Thyroid gland (tissue), 4 donors: Measurements from ENCODE around the gene OMP. TPM values are rescaled to one million over a fixed set of nuclear protein-coding genes. Genes with fewer than 3 reads are reported as not detected.
"Not testable (repeated sequence)": the region's sequence is repeated elsewhere in the genome, so short reads cannot be mapped to it uniquely, and the experiment has no call there.

Experiments
- DNase-seq, 2 donors: peaks; one replicate each; pipeline ENCODE4 v3.0.0-alpha.2; 2019
- H3K27ac ChIP-seq, 3 donors: fragments of 200-600 bp; sonication (generic); 1 replicate in 2 of 3; 2 replicates in 1 of 3; pipeline ENCODE4 v1.5.1; 2016 to 2019; ENCODE audit warnings: mild to moderate bottlenecking in 1 of 3, moderate library complexity in 1 of 3
- H3K27me3 ChIP-seq: fragments of 200-600 bp; sonication (generic); one replicate; pipeline ENCODE4 v1.5.1; 2019
- H3K36me3 ChIP-seq, 2 donors: fragments of 200-600 bp; sonication (generic); one replicate each; pipeline ENCODE4 v1.5.1; 2016 to 2019
- H3K4me1 ChIP-seq, 2 donors: fragments of 200-600 bp; sonication (generic); one replicate each; pipeline ENCODE4 v1.5.1; 2017 to 2019
- H3K4me3 ChIP-seq, 3 donors: fragments of 200-600 bp; sonication (generic); replicated peaks in 1 of 3; 1 replicate in 2 of 3; 2 replicates in 1 of 3; pipeline ENCODE4 v1.5.1; 2016; ENCODE audit warnings: mild to moderate bottlenecking in 1 of 3
- H3K9me3 ChIP-seq: fragments of 200-600 bp; sonication (generic); one replicate; pipeline ENCODE4 v1.5.1; 2017
- CTCF ChIP-seq, 6 experiments: fragments of 200-600 bp in 3 of 6; fragments of 450-650 bp in 3 of 6; sonication (generic) in 3 of 6; IDR thresholded peaks; one replicate each; pipeline ENCODE4 v1.5.1; 2016 to 2019; ENCODE audit warnings: antibody characterized with exemption in 6 of 6, mild to moderate bottlenecking in 2 of 6, inconsistent platforms in 1 of 6, moderate library complexity in 1 of 6
- POLR2A ChIP-seq, 2 donors: fragments of 450-650 bp; IDR thresholded peaks; one replicate each; pipeline ENCODE4 v1.6.1; 2017; ENCODE audit warnings: antibody characterized with exemption in 2 of 2, mild to moderate bottlenecking in 2 of 2, moderate library complexity in 1 of 2
- whole genome bisulfite sequencing, 2 donors: methylation state at CpG; one replicate each; pipeline ENCODE4 v1.1.5; 2017; 5-methylcytosine and 5-hydroxymethylcytosine counted together
- intact Hi-C: fragments of 100-400 bp; cut with DNase I; formaldehyde crosslinking; loops from one replicate; pipeline ENCODE4 v1.15.1; 2023
- total RNA-seq, 4 donors: library from RNA; depleted of rRNA; stranded (reverse); fragments of >200 nt; gene quantifications; one replicate each; pipeline ENCODE4 v1.2.3, GENCODE V29; 2016

Gene OMP
- total RNA-seq, 4 donors from 2014 or later: 2.3 TPM; not detected in 3

- DNase-seq: no peak
- no peak overlapping the region for H3K27ac ChIP-seq
- H3K4me3 ChIP-seq: no peak overlapping the region
- intact Hi-C loops: no loop called here
- 95 to 96% methylated on average over 7 to 8 of the region's 8 CpGs for WGBS, 2 donors
- TF ChIP-seq CTCF (IDR thresholded peaks at IDR 0.05) (no peak), POLR2A (IDR thresholded peaks at IDR 0.05) (no peak)
- H3K36me3 ChIP-seq: no peaks in the 10 kb centered on the region
- no peaks in the 10 kb centered on the region for H3K27me3 ChIP-seq
- H3K9me3 ChIP-seq: no peaks in the 10 kb centered on the region
- H3K4me1 ChIP-seq: no peaks in the 10 kb centered on the region
These were observed 6.0 kb upstream of the OMP start for GRCh38 chr11:77096591-77097019.

- 84 to 91% methylated on average over 4 of the region's 4 CpGs for WGBS, 2 donors
- H3K4me3 ChIP-seq, intact Hi-C loops: not testable (repeated sequence)
These were observed 5.5 kb upstream of the OMP start for GRCh38 chr11:77097180-77097579.

GRCh38 chr11:77100166-77101042 lies 2.2 kb upstream of the OMP start:
- no peak for DNase-seq
- H3K36me3 ChIP-seq: no peaks in the 10 kb centered on the region
- TF ChIP-seq POLR2A (IDR thresholded peaks at IDR 0.05) (no peak), CTCF (IDR thresholded peaks at IDR 0.05) (no peak)
- H3K27ac ChIP-seq: no peak overlapping the region
- WGBS, 2 donors: 94% methylated on average over 14 of the region's 14 CpGs
- H3K9me3 ChIP-seq: no peaks in the 10 kb centered on the region
- intact Hi-C loops: no loop called here
- no peaks in the 10 kb centered on the region for H3K4me1 ChIP-seq
- no peaks in the 10 kb centered on the region for H3K27me3 ChIP-seq
- H3K4me3 ChIP-seq: no peak overlapping the region

More at GRCh38 chr11:77097180-77097579, 5.5 kb upstream of the OMP start:
- not testable (repeated sequence) for H3K36me3 ChIP-seq, DNase-seq, H3K9me3 ChIP-seq, H3K4me1 ChIP-seq, H3K27ac ChIP-seq, H3K27me3 ChIP-seq

- DNase-seq: no peak
- H3K9me3 ChIP-seq: no peaks in the 10 kb centered on the region
- H3K4me1 ChIP-seq: no peaks in the 10 kb centered on the region
- 93 to 94% methylated on average over 5 of the region's 5 CpGs for WGBS, 2 donors
- intact Hi-C loops: no loop called here
- TF ChIP-seq CTCF (IDR thresholded peaks at IDR 0.05) (peak in 1 of 6 experiments; percentile 7), POLR2A (IDR thresholded peaks at IDR 0.05) (no peak)
- no peak overlapping the region for H3K4me3 ChIP-seq
- H3K27me3 ChIP-seq: no peaks in the 10 kb centered on the region
- no peaks in the 10 kb centered on the region for H3K36me3 ChIP-seq
- H3K27ac ChIP-seq: no peak overlapping the region
These were observed 1.6 kb upstream of the OMP start for GRCh38 chr11:77101043-77101537.

- Histone ChIP-seq H3K4me3 (no peak overlapping the region), H3K9me3 (no peaks in the 10 kb centered on the region), H3K27me3 (no peaks in the 10 kb centered on the region), H3K4me1 (peaks cover 0 to 7% of the 10 kb centered on the region in 2 donors), H3K36me3 (no peaks in the 10 kb centered on the region), H3K27ac (no peak overlapping the region)
- DNase-seq: no peak
- TF ChIP-seq CTCF (IDR thresholded peaks at IDR 0.05) (no peak), POLR2A (IDR thresholded peaks at IDR 0.05) (no peak)
- 89 to 91% methylated on average over 2 of the region's 2 CpGs for WGBS, 2 donors
- intact Hi-C loops: no loop called here
These were observed 679 bp downstream of the OMP start for GRCh38 chr11:77103319-77103718.
